Panc1 (cell line): ENCODE results near the gene RRAS. TPM values are rescaled to one million over a fixed set of nuclear protein-coding genes. Genes with fewer than 3 reads are reported as not detected.

ENCODE experiments used
- ATAC-seq: fragments of 200-7000 bp; cut with Tn5 transposase; 2 replicates; pipeline ENCODE4 v1.9.1; 2020; ENCODE audit warnings: mild to moderate bottlenecking, moderate library complexity
- BruUV-seq: library from RNA; stranded (reverse); fragments of 400-500 nt; replicated peaks from 2 replicates; lab custom pipeline; 2021; lab: Mats Ljungman, UMichigan
- CTCF ChIA-PET: fragments of 300-600 bp; sonication (Branson Sonifier 250); formaldehyde crosslinking; loops from one replicate; lab custom pipeline; 2022; ENCODE audit warnings: antibody characterized with exemption; lab: Charles Lee
- POLR2A ChIA-PET: fragments of 300-600 bp; sonication (Branson Sonifier 250); formaldehyde crosslinking; loops from one replicate; lab custom pipeline; 2022; ENCODE audit warnings: antibody characterized with exemption; lab: Charles Lee
- DNase-seq: peaks from one replicate; pipeline ENCODE4 v3.0.0-alpha.2; 2010; ENCODE audit warnings: low read depth, low spot score
- H3K27ac ChIP-seq: 2 replicates; pipeline ENCODE4 v1.5.1; 2011; ENCODE audit warnings: mild to moderate bottlenecking, low read length, inconsistent platforms
- H3K27me3 ChIP-seq: fragments of 200-500 bp; sonication (Bioruptor generic); 2 replicates; pipeline ENCODE4 v1.6.0; 2014; ENCODE audit warnings: low read length, inconsistent platforms; ENCODE audit not compliant: control insufficient read depth, insufficient read depth
- H3K36me3 ChIP-seq: fragments of 200-500 bp; sonication (Bioruptor generic); 2 replicates; pipeline ENCODE4 v1.5.1; 2014; ENCODE audit warnings: inconsistent platforms, mild to moderate bottlenecking, low read length, moderate library complexity; ENCODE audit not compliant: control insufficient read depth, insufficient read depth
- H3K4me1 ChIP-seq: 2 replicates; pipeline ENCODE4 v1.5.1; 2011; ENCODE audit warnings: inconsistent platforms, mild to moderate bottlenecking, low read length, moderate library complexity; ENCODE audit not compliant: control insufficient read depth, insufficient read depth
- H3K4me3 ChIP-seq, 2 experiments: 2 replicates each; pipeline ENCODE4 v1.5.1; 2011 to 2012; ENCODE audit warnings: low read depth in 2 of 2, low read length in 2 of 2, mild to moderate bottlenecking in 2 of 2, inconsistent platforms in 1 of 2, moderate library complexity in 1 of 2
- H3K9me3 ChIP-seq: fragments of 200-500 bp; sonication (Bioruptor generic); 2 replicates; pipeline ENCODE4 v1.5.1; 2014; ENCODE audit warnings: low read depth, mild to moderate bottlenecking, inconsistent platforms, low read length, moderate library complexity; ENCODE audit not compliant: control insufficient read depth, insufficient read depth
- CTCF ChIP-seq: fragments of 450-650 bp; IDR thresholded peaks from 2 replicates; pipeline ENCODE4 v1.5.1; 2017; ENCODE audit warnings: mild to moderate bottlenecking
- POLR2AphosphoS5 ChIP-seq: IDR thresholded peaks from 2 replicates; pipeline ENCODE4 v1.6.1; 2012; ENCODE audit warnings: mild to moderate bottlenecking, low read depth, low read length, moderate library complexity
- REST ChIP-seq, 2 experiments: IDR thresholded peaks; 2 replicates each; pipeline ENCODE4 v1.6.1; 2011 to 2012; ENCODE audit warnings: low read depth in 2 of 2, control low read depth in 1 of 2, low read length in 1 of 2, mild to moderate bottlenecking in 1 of 2, moderate library complexity in 1 of 2; ENCODE audit not compliant: insufficient read depth in 1 of 2
- SIN3A ChIP-seq: IDR thresholded peaks from 2 replicates; pipeline ENCODE4 v1.6.1; 2012; ENCODE audit warnings: low read depth, mild to moderate bottlenecking, low read length, moderate library complexity, borderline replicate concordance; ENCODE audit not compliant: insufficient read depth
- TCF7L2 ChIP-seq: IDR thresholded peaks from 2 replicates; pipeline ENCODE4 v1.6.1; 2011; ENCODE audit warnings: mild to moderate bottlenecking, low read depth, low read length, inconsistent platforms
- in situ Hi-C: cut with HindIII; loops from 2 replicates; pipeline ENCODE4 v1.10.0; 2016; ENCODE audit warnings: low sequenced_read_pairs, low pct_unique_long_range_greater_than_20kb
- intact Hi-C: fragments of 100-400 bp; cut with micrococcal nuclease; formaldehyde crosslinking; loops from one replicate; pipeline ENCODE4 v1.10.0; 2022; ENCODE audit not compliant: unreplicated experiment
- total RNA-seq: library from RNA; stranded (reverse); gene quantifications from one replicate; pipeline ENCODE4 v1.2.1, GENCODE V29; 2021; ENCODE audit not compliant: unreplicated experiment

RRAS gene
- total RNA-seq, 1 experiment from 2014 or later = 64.4 TPM

- POLR2A ChIA-PET = interaction anchor here (0.6 kb wide), 1 partner anchor 43 kb away, joined by 4 read pairs; no protein-coding TSS in a partner anchor
- no peak for DNase-seq
- BruUV-seq = no TSS peak
- no peak for TF ChIP-seq TCF7L2
- TF ChIP-seq SIN3A = no peak
- no peak for TF ChIP-seq REST (IDR thresholded peaks at IDR 0.05; ENCODE audit: insufficient read depth in 1 of 2, low read depth in 2 of 2, low read length in 1 of 2)
- TF ChIP-seq POLR2AphosphoS5 = no peak; the same call in 1 of the 2 replicates
- no peak for TF ChIP-seq CTCF
- in situ Hi-C loops (no loop called here), intact Hi-C loops (no loop called here)
- CTCF ChIA-PET = interaction anchor here (0.6 kb wide), 1 partner anchor 56 kb away, joined by 4 read pairs; no protein-coding TSS in a partner anchor
- H3K9me3 ChIP-seq = no peaks in the 10 kb centered on the region
- H3K27ac ChIP-seq = peak overlapping the region; percentile 77
- peaks cover 4% of the 10 kb centered on the region; the same call in 1 of the 2 replicates for H3K36me3 ChIP-seq
- H3K4me1 ChIP-seq = peaks cover 8% of the 10 kb centered on the region
- peak overlapping the region; percentile 67 to 73 for H3K4me3 ChIP-seq
- no peaks in the 10 kb centered on the region for H3K27me3 ChIP-seq
- peak; percentile 70 for ATAC-seq
Observed at GRCh38 chr19:49593233-49594113, 46.5 kb downstream of the RRAS start.

GRCh38 chr19:49592486-49593232, 47.3 kb downstream of the RRAS start:
- TF ChIP-seq SIN3A = no peak
- no peak for TF ChIP-seq REST (IDR thresholded peaks at IDR 0.05; ENCODE audit: insufficient read depth in 1 of 2, low read depth in 2 of 2, low read length in 1 of 2)
- no peak for TF ChIP-seq TCF7L2
- TF ChIP-seq POLR2AphosphoS5 = no peak
- no peaks in the 10 kb centered on the region for H3K27me3 ChIP-seq
- BruUV-seq = no TSS peak
- H3K4me3 ChIP-seq = peak overlapping the region; percentile 67 to 73
- ATAC-seq (0 out of 2 replicates have a peak, but pooled peaks have one; percentile 5), DNase-seq (no peak)
- in situ Hi-C loops = no loop called here
- peaks cover 4% of the 10 kb centered on the region; the same call in 1 of the 2 replicates for H3K36me3 ChIP-seq
- peaks cover 8% of the 10 kb centered on the region for H3K4me1 ChIP-seq
- no peaks in the 10 kb centered on the region for H3K9me3 ChIP-seq
- intact Hi-C loops = no loop called here
- ChIA-PET CTCF (no interaction called here), POLR2A (no interaction called here)
- peak overlapping the region; percentile 83 for H3K27ac ChIP-seq
